NCI-H1092 treated with DMSO at 0.1 percent for 48 hours (cell line): ENCODE results near the gene ALDH1A2.
"Not testable (repeated sequence)": the region's sequence is repeated elsewhere in the genome, so short reads cannot be mapped to it uniquely, and the experiment has no call there.

ENCODE experiments used
- DNase-seq: peaks from one replicate; lab custom pipeline; 2025; lab: John Stamatoyannopoulos, UW

The ALDH1A2 gene

GRCh38 chr15:58040150-58040549, 25.4 kb downstream of the ALDH1A2 start:
- DNase-seq = no peak

GRCh38 chr15:58039079-58040035, 26.2 kb downstream of the ALDH1A2 start:
- DNase-seq = peak; percentile 14

GRCh38 chr15:58038426-58039078, 27.0 kb downstream of the ALDH1A2 start:
- DNase-seq = peak; percentile 41

- DNase-seq = no peak
Observed at GRCh38 chr15:58037723-58038301, 27.7 kb downstream of the ALDH1A2 start.

- no peak for DNase-seq
Observed at GRCh38 chr15:58036579-58036978, 28.9 kb downstream of the ALDH1A2 start.

GRCh38 chr15:58028392-58028791, 37.1 kb downstream of the ALDH1A2 start:
- DNase-seq = not testable (repeated sequence)

- no peak for DNase-seq
Observed at GRCh38 chr15:58026552-58026951, 39.0 kb downstream of the ALDH1A2 start.

GRCh38 chr15:58026051-58026450, 39.5 kb downstream of the ALDH1A2 start:
- no peak for DNase-seq

- no peak for DNase-seq
Observed at GRCh38 chr15:58021332-58022230, 43.9 kb downstream of the ALDH1A2 start.

- DNase-seq = no peak
Observed at GRCh38 chr15:58019503-58020376, 45.8 kb downstream of the ALDH1A2 start.

GRCh38 chr15:58017869-58018268, 47.6 kb downstream of the ALDH1A2 start:
- no peak for DNase-seq

- DNase-seq = no peak
Observed at GRCh38 chr15:58016581-58017175, 48.8 kb downstream of the ALDH1A2 start.

- DNase-seq = no peak
Observed at GRCh38 chr15:58015565-58015964, 49.9 kb downstream of the ALDH1A2 start.

GRCh38 chr15:58014470-58014869, 51.0 kb downstream of the ALDH1A2 start:
- no peak for DNase-seq

- DNase-seq = no peak
Observed at GRCh38 chr15:58014040-58014439, 51.5 kb downstream of the ALDH1A2 start.

GRCh38 chr15:58010983-58011382, 54.5 kb downstream of the ALDH1A2 start:
- peak; percentile 1 for DNase-seq

- DNase-seq = no peak
Observed at GRCh38 chr15:58003810-58004209, 61.7 kb downstream of the ALDH1A2 start.

- DNase-seq = no peak
Observed at GRCh38 chr15:58002338-58003126, 63.0 kb downstream of the ALDH1A2 start.

- not testable (repeated sequence) for DNase-seq
Observed at GRCh38 chr15:57999699-58000098, 65.8 kb downstream of the ALDH1A2 start.
